ENCODE data around the gene FIGN. TPM values are rescaled to one million over a fixed set of nuclear protein-coding genes. Genes with fewer than 3 reads are reported as not detected.

Gene FIGN
- total and polyA plus RNA-seq, 10 of the 15 experiments (the other 5 are each of a cell fraction or from before 2014, with no cell fraction given) = under 0.01 to 0.01 TPM; not detected in 8

DNA sequence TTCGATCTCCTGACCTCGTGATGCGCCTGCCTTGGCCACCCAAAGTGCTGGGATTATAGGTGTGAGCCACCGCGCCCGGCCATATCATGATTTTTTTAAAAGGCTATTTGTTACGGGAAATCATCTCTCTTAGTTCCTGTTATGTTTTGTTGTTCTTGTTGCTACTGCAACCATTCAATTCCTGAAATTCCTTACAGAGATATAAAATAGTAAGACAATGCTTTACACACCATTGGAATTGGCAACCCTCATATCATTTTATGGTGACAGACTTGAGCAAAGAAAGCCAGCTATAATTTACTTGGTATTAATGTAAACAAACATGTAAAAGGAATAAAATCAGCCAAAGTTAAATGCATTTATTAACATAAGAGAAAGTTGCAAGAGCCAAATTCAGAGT is 163.0 kb downstream of the FIGN start:
- no peak for DNase-seq (ENCODE audit: low read depth, low spot score)
- Histone ChIP-seq H4K20me1 (ENCODE audit: control insufficient read depth, insufficient read depth) (no peaks in the 10 kb centered on the region), H3K4me3 (no peak overlapping the region), H3K27me3 (replicated peaks in 1 of 2; ENCODE audit: control insufficient read depth in 2 of 2, insufficient read depth in 2 of 2, low read length in 1 of 2) (no peaks in the 10 kb centered on the region), H3K79me2 (ENCODE audit: control insufficient read depth, insufficient read depth, low read length) (no peaks in the 10 kb centered on the region), H3K9ac (ENCODE audit: control insufficient read depth, insufficient read depth, low read length) (no peak overlapping the region), H3K9me3 (replicated peaks; ENCODE audit: control insufficient read depth, insufficient read depth, low read length) (no peaks in the 10 kb centered on the region), H3K4me1 (ENCODE audit: control insufficient read depth, insufficient read depth, low read length) (no peaks in the 10 kb centered on the region), H2AFZ (ENCODE audit: control insufficient read depth, low read depth, low read length) (no peak overlapping the region), H3K36me3 (ENCODE audit: control insufficient read depth in 2 of 2, insufficient read depth in 2 of 2, low read length in 1 of 2) (no peaks in the 10 kb centered on the region), H3K4me2 (ENCODE audit: control insufficient read depth, insufficient read depth) (no peak overlapping the region), H3K27ac (ENCODE audit: control insufficient read depth, insufficient read depth) (no peak overlapping the region)
- intact Hi-C loops (cut with micrococcal nuclease; ENCODE audit: unreplicated experiment) (no loop called here), in situ Hi-C loops (cut with MboI) (no loop called here)
- POLR2A ChIA-PET = no interaction called here
- no peak for TF ChIP-seq SIX5 (IDR thresholded peaks at IDR 0.05; ENCODE audit: low read depth, low read length, severe bottlenecking)
- TF ChIP-seq, protein P1, sequence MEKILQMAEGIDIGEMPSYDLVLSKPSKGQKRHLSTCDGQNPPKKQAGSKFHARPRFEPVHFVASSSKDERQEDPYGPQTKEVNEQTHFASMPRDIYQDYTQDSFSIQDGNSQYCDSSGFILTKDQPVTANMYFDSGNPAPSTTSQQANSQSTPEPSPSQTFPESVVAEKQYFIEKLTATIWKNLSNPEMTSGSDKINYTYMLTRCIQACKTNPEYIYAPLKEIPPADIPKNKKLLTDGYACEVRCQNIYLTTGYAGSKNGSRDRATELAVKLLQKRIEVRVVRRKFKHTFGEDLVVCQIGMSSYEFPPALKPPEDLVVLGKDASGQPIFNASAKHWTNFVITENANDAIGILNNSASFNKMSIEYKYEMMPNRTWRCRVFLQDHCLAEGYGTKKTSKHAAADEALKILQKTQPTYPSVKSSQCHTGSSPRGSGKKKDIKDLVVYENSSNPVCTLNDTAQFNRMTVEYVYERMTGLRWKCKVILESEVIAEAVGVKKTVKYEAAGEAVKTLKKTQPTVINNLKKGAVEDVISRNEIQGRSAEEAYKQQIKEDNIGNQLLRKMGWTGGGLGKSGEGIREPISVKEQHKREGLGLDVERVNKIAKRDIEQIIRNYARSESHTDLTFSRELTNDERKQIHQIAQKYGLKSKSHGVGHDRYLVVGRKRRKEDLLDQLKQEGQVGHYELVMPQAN (conservative IDR thresholded peaks at IDR 0.05) = no peak
- no peak for TF ChIP-seq GATAD2B (conservative IDR thresholded peaks at IDR 0.05; ENCODE audit: low read depth)
- no peak for TF ChIP-seq SP1 (IDR thresholded peaks at IDR 0.05; ENCODE audit: low read depth, low read length)
- no peak for TF ChIP-seq SMAD5 (IDR thresholded peaks at IDR 0.05; ENCODE audit: low read depth)
- TF ChIP-seq LARP7 (IDR thresholded peaks at IDR 0.05) = no peak
- no peak for TF ChIP-seq ZNF622 (IDR thresholded peaks at IDR 0.05)
- no peak for TF ChIP-seq IRF4 (IDR thresholded peaks at IDR 0.05; ENCODE audit: low read depth, low read length)
- no peak for TF ChIP-seq RAD51 (IDR thresholded peaks at IDR 0.05)
- TF ChIP-seq JUNB (IDR thresholded peaks at IDR 0.05) = no peak
- RAD21 ChIA-PET (ENCODE audit: unreplicated experiment) = no interaction called here
- SMC1A ChIA-PET (ENCODE audit: uncharacterized antibody, unreplicated experiment) = no interaction called here
- no peak for FAIRE-seq
- no peak for ATAC-seq
- WGBS (ENCODE audit: insufficient coverage, insufficient replicate concordance, low lambda C conversion rate, missing lambda C conversion rate) = 39% methylated on average over 7 of the region's 7 CpGs
- CTCF ChIA-PET = no interaction called here
- BruUV-seq (replicated peaks) = no TSS peak
